ENCODE data around the gene CC2D1A.
"Not testable (repeated sequence)": the region's sequence is repeated elsewhere in the genome, so short reads cannot be mapped to it uniquely, and the experiment has no call there.

Gene CC2D1A

GRCh38 chr19:13913352-13913751 lies 7.4 kb downstream of the CC2D1A start:
- DNase-seq, result no peak

DNA sequence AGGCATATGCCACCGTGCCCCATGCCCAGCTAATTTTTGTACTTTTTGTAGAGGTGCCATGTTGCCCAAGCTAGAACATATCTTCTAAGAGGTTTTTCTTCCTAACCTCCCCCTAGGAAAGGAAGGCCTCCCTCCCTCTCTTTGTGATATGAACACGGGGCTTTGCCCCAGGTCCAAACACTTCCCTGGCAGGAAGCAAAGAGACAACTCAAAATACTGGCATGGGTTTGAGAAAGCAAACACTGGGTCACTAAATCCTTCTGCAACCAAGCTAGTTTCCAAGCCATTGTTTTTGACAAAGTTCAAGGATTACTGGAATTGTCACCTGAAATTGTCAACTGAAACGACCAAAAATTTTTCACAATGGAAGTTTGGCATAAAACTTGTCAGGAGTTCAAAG lies 8.8 kb downstream of the CC2D1A start:
- DNase-seq, result no peak

DNA sequence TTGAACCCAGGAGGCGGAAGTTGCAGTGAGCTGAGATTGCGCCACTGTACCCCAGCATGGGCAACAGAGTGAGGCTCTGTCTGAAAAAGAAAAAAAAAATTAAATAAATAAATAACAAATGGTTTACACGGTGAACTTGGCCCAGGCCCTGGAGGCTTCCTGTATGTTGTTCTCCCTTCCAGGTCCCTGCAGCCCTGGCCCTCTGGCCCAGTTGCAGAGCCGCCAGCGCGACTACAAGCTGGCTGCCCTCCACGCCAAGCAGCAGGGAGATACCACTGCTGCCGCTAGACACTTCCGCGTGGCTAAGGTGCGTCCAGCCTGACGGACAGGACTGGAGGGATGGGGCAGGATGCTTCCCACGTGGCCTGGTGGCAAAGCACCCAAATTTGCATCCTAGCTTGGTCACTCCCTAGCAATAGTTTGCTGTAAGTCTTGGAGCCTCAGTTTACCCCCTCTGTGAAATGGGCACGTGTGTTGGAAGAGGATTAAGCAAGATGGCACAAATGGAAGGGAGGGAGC lies 11.9 kb downstream of the CC2D1A start:
- DNase-seq, result no peak

DNA sequence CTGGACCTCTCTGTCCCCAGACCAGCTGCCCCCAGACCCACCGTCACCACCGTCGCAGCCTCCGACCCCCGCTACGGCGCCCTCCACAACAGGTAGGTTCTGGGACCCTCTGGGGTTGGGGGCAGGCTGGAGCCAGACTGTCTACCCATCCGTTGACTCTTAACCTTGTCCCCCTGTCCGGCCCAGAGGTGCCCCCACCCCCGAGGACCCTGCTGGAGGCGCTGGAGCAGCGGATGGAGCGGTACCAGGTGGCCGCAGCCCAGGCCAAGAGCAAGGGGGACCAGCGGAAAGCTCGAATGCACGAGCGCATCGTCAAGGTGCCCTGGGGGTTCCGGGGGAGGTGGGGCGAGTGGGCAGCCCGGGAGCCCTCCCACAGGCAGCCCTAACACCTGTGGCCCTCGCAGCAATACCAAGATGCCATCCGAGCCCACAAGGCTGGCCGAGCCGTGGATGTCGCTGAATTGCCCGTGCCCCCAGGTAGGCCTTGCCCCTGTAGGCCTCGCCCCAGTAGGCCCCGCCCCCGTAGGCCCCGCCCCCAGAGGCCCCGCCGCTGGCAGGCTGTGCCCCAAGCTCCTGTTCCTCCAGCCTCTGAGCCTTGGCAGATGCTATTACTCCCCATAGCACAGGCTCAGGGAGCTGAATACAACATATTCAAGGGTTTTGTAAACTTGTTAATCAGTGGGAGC lies 12.9 kb downstream of the CC2D1A start:
- no peak for DNase-seq

GRCh38 chr19:13920524-13920923 lies 14.5 kb downstream of the CC2D1A start:
- DNase-seq, result no peak

- DNase-seq, result peak in 1 of 2 experiments; percentile 22
These were observed 15.1 kb downstream of the CC2D1A start for GRCh38 chr19:13920940-13921747.

DNA sequence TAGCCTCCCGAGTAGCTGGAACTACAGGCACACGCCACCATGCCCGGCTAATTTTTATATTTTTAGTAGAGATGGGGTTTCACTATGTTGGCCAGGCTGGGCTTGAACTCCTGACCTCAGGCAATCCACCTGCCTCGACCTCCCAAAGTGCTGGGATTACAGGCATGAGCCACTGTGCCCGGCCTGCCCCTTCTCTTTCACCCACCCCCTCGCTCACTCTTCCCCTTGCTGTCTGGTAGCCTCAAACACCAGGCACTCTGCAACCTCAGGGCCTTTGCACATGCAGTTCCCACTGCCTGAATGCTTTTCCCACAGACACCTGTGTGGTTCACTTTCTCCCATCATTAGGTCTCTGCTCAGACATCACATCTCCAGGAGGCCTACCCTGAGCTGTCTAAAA lies 16.1 kb downstream of the CC2D1A start:
- not testable (repeated sequence) for DNase-seq

DNA sequence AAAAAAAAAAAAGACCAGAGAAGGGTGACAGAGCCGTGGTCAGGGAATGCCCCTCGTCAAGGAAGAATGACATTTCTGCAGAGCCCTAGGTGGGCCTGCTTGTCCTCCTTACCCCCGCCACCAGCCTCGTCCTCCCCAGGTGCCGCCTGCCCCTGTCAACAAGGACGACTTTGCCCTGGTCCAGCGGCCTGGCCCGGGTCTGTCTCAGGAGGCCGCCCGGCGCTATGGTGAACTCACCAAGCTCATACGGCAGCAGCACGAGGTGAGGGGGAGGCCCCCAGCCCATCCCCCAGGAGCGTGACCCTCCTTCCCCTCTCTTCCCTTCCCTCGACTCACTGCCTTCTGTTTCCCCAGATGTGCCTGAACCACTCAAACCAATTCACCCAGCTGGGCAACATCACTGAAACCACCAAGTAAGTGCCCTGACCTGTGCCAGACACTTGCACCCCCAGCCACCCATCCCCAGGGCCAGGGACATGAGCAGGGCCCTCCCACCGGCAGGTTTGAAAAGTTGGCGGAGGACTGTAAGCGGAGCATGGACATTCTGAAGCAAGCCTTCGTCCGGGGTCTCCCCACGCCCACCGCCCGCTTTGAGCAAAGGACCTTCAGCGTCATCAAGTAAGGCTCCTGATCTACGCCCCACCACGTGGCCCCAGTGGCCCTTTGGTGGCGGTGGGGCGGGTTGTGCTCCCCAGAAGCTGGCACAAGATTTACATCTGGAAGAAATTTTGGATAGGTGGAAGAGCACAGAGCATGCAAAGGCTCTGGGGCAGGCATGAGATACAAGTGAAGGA lies 17.4 kb downstream of the CC2D1A start:
- DNase-seq, result no peak

GRCh38 chr19:13926010-13926409 lies 20.0 kb downstream of the CC2D1A start:
- no peak for DNase-seq

- DNase-seq, result no peak
These were observed 20.7 kb downstream of the CC2D1A start for GRCh38 chr19:13926715-13927114.

- no peak for DNase-seq
These were observed 23.3 kb downstream of the CC2D1A start for GRCh38 chr19:13929340-13929739.

DNA sequence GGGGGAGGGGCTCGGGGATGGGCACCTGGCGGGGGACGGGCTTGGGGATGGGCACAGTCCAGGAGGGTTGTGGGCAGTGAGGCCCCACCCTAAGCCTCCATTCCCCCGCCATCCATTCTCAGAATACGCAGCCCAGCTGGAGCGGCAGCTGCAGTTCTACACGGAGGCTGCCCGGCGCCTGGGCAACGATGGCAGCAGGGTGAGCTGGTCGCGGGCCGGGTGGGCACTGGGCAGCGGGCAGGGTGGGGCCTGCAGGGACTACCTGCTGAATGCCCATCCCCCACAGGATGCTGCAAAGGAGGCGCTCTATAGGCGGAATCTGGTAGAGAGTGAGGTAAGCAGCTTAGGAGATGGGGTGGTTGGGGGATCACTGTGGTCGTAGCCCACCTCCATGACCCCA lies 24.0 kb downstream of the CC2D1A start:
- DNase-seq, result no peak

DNA sequence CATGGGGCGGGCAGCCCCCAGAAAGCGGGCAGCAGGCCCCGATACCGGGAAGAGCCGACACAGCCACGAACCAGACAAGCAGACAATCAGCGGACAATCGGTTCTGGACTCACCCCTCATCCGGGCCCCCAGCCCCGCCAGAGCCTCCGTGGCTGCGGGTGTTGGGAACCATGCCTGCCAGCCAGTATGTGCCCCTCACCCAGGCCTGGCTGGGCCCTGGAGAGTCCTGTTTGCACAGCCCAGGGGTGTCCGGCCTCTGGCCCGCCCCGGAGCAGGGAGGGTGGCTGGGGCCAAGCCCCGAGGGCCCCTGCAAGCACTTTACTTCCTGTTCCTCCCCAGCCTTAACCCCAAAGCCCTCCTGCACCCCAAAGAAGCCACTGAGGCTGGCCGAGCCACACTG lies 24.4 kb downstream of the CC2D1A start:
- DNase-seq, result no peak

DNA sequence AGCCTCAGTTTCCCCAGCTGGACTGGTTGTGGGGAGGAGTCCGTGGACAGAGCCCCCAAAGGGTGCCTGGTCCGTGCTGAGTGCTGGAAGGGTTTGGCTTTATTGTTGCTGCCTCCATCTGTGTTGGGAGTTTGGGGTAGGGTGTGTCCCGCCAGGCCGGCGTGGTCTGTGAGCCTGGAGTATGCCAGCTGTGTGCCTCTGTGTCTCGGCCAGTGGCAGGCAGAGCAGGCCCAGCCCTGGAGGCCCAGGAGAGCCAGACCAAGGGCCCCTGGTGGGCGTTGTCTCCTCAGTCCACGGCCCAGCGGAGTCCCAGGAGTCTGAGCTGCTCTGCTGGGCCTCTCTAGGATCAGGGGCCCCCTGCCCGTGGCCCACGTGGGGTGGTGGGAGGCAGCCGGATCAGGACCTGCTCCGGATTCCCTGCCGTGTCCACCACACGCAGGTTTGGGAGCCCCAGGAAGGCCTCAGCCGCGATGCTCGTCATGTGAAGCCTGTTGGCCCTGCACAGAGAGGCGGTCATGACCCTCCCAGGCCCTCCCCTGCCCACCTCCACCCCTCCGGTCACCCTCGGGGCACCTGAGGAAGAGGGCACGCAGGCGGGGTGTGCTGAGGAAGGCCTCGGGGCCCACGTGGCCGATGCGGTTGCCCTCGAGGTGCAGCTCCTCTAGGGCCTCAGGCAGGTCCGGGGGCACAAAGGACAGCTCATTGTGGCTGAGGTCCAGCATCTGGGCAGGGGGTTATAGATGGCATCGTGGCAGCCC lies 25.6 kb downstream of the CC2D1A start:
- no peak for DNase-seq

DNA sequence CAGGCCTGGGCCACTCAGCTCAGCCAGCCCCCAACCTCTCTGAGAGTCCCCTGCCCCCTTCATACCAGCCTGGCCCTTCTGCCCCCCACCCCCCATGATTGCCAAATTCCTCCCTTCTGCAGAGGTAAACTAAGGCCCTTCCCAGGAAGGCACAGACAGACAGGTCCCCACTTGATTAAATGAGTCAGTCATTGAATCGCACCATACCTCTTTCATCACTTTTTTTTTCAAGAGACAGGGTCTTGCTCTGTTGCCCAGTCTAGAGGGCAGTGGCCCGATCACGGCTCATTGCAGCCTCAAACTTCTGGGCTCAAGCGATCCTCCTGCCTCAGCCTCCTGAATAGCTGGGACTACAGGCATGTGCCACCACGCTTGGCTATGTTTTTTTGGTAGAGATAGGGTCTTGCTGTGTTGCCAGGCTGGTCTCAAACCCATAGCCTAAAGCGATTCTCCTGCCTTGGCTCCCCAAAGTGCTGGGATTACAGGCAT lies 26.2 kb downstream of the CC2D1A start:
- no peak for DNase-seq

GRCh38 chr19:13932911-13933393 lies 27.0 kb downstream of the CC2D1A start:
- DNase-seq, result no peak

DNA sequence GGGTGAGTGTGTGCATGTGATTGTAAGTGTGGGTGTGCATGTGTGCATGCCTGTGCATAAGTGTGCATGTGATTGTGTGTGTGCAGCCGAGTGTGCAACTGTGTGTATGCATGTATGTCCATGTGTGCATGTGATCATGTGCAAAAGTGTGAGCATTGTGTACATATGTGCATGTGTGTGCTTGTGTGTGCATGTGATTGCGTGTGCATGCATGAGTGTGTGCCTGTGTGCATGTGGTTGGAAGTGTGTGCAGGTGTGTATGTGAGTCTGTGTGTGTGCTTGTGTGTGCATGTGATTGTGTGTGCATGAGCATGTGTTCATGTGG lies 28.7 kb downstream of the CC2D1A start:
- no peak for DNase-seq

DNA sequence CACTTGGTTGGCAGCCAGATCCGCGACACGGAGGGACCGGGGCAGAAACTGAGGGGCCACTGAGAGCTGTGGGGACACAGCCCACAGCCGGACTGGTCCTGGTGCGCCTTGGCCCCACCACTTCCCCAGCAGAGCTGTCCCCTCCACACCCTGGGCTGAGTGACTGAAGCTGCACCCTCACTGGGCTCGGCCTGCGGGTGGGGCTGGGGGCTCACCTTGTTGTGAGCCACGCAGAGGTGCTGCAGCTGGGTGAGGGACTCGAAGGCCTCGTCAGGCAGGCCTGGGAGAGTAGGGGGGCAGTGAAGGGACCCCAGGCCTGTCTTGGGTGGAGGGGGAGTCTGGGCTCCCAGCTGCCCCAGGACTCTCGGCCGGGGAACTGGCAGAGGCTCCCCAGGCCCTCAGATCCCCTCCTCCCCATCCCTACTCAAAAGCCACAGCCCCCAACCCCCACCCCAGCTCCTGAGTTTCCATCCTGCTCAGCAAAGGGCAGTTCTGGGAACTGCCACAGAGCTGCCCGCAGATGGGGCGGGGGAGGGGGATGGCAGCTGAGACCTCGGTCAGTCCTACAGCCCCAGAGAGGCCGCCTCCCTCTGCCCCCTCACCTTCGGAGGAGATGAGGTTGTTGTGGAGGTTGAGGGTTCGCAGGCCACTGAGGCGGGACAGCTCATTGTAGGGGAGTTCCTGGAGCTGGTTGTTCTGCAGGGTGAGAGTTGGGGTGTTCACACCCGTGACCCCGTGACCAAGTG lies 29.9 kb downstream of the CC2D1A start:
- no peak for DNase-seq

- no peak for DNase-seq
These were observed 31.7 kb downstream of the CC2D1A start for GRCh38 chr19:13937479-13938300.

GRCh38 chr19:13938301-13939064 lies 32.5 kb downstream of the CC2D1A start, which contains the start of gene PODNL1:
PODNL1 (minus strand) TSS chr19:13938417; CDS start chr19:13938181, 236 bp downstream.
- no peak for DNase-seq

Measured in NCI-H446 (cell line).